DMS114 treated with DMSO at 0.1 percent for 48 hours (cell line): ENCODE results near the gene ZNF526.
A peak's percentile ranks its signal among the peaks of the same experiment; 100 is the strongest.

Experiments used
- DNase-seq: peaks from one replicate; lab custom pipeline; 2025; ENCODE audit not compliant: unreplicated experiment; lab: John Stamatoyannopoulos, UW

Gene ZNF526, protein sequence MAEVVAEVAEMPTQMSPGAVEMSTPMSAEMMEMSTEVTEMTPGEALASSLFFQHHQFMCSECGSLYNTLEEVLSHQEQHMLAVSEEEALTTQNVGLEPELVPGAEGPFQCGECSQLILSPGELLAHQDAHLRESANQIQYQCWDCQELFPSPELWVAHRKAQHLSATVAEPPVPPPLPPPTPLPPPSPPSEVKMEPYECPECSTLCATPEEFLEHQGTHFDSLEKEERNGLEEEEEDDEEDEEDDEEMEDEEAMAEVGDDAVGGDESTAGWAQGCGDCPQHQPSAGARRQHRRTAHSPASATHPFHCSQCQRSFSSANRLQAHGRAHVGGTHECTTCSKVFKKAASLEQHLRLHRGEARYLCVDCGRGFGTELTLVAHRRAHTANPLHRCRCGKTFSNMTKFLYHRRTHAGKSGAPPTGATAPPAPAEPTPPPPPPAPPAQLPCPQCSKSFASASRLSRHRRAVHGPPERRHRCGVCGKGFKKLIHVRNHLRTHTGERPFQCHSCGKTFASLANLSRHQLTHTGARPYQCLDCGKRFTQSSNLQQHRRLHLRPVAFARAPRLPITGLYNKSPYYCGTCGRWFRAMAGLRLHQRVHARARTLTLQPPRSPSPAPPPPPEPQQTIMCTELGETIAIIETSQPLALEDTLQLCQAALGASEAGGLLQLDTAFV

DNA sequence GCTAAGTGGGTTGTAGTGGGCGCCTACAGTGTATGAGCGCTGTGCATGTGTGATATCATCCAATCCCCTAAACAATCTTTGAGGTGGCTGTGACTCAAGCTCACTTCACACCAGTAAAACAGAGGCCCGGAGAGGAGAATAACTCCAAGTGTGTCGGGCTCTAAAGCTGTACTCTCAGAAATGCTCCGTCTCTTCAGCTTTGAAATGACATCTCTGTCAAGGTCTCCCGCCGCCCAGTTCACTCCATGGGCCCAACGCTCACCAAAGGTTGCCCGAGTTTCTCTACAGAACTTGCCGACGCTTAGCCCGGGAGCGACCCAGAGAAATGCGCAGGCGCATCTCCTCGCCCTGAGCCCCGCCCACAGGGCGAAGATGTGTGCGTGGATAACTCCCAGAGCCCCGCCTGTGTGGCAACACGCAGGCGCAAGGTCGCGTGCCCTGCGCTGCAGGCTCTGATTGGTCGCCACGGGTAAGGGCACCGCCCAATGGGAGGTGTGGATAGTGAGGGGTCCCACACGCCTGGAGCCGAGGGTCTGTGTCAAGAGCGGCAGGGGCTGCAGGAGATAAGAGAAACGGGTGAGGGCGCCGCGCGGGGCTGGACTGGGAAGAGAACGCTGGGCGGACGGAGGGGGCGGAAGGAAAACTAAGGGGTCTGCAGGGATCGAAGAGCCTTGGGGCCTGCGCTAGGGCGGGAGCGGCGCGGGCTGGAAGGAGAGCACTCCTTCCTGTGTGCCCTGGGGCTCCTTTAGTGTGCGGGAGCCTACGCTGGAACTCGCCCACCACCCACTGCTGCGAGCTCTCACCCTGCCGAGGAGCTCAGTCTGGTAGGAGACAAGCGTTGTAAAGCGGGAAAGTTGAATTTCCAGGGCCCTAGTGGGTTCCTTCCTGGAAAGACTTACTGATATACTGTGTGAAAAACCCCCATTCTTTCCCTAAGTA is at the start of gene ZNF526:
TSS of gene ZNF526 (plus strand) at position 501 of the 939 bp plus-strand sequence. CDS start 4,092 bp downstream, outside the sequence.
- DNase-seq, result peak; percentile 94

DNA sequence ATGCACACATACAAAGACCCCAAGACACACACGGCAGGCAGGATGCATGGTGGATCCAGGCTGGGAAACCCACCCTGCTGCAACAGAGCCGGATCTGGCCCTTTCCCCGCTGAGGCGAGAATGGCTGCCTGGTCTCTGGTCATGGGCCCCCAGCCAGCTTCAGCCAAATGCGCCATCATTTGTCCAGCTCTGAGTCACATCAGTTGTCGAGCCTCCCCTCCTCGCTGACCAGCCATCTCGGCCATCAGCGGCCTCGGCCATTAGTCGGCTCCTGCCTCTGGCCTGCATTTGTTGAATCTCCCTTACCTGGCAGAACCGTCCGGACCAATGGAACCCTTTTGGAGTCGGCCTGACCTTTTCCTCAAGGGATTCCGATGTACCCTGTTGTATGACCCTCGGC is 49.4 kb upstream of the ZNF526 start:
- DNase-seq, result no peak

DNA sequence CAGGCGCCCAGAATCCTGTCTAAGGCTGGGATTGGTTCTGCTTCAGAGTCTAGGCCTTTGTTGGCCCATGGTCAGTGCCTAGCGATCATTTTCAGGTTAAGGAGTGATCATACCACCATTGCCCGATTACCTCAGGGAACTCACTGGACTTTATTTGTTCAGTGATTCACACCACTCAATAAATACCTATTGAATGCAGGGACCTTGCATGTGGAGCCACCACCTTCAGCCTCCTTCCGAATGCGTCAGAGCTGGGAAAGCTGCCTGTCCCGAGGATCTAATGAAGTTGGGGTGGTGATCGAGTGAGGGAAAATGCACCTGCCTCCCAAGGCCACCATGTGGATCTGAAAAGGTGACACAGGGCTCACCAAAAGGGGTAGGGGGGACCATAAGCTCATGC is 47.9 kb upstream of the ZNF526 start:
- DNase-seq, result no peak

DNA sequence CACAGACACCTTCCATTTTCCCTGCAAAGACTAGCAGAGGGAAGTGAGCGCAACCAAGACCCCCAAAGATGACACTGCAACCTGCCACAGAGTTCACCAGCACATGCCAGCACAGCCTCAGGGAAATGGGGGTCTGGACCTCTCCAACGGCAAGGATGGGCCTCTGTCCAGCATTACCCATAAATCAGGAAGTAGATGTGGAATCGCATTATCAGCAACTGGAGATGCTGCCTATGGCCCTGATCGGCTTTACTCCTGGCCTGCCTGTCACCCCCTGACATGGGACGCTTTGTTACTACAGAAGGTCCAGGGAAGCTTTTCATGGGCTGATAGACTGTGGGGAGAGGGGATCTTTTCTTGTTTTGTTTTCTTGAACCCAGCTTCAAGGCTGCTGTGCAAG is 46.4 kb upstream of the ZNF526 start:
- no peak for DNase-seq

DNA sequence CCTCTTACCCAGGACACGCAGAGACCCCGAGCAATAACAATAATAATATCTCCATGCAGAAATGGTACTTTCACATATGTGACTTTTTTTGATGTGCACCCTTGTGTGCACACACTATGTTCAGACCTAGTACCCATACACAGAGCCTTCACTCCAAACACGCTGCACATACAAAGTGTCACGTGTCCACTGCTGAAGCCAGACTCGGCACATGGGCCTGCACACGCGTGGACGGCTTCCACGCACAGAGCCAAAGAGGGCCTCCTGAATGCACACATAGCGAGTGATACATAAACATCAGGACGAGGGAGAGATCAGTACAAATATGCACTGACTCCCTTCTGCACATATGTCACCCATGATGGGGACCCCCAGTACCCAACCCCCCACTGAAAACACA is 45.9 kb upstream of the ZNF526 start:
- DNase-seq, result no peak

DNA sequence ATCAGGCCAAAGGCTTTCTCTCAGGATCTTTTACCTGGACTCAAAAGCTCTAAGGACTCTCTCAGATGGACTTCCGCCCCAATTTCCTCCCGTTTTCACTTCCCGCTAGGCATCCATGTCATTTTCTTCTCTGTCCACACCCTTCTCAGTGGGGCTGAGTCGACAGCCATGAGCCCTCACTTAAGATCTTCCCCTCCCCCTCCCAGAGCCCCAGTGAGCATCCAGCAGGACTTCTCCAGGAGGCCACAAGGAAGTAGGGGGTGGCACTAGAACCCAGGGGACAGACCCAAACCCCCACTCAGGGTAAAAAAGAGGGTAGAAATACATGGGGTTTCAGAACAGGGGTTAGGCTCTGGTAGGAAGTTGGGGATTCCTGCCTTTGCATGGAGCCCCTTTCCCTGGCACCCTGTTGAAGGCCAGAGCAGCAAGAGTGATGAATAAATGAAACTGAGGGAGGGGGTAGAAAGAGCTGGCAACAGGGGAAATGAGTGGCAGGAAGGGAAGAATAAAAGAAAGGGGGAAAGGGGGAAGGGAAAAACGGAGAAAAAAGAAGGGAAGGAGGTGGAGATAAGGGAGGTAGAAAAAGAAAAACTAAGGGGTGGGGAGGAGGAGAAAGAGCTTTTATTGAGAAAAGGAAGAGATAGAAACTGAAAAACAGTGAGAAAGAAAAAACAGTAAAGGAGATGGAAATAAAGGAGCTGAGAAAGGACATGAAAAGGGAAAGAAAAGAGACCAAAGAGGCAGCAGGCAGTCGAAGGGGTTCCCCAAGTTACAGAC is 45.0 kb upstream of the ZNF526 start:
- DNase-seq, result no peak

DNA sequence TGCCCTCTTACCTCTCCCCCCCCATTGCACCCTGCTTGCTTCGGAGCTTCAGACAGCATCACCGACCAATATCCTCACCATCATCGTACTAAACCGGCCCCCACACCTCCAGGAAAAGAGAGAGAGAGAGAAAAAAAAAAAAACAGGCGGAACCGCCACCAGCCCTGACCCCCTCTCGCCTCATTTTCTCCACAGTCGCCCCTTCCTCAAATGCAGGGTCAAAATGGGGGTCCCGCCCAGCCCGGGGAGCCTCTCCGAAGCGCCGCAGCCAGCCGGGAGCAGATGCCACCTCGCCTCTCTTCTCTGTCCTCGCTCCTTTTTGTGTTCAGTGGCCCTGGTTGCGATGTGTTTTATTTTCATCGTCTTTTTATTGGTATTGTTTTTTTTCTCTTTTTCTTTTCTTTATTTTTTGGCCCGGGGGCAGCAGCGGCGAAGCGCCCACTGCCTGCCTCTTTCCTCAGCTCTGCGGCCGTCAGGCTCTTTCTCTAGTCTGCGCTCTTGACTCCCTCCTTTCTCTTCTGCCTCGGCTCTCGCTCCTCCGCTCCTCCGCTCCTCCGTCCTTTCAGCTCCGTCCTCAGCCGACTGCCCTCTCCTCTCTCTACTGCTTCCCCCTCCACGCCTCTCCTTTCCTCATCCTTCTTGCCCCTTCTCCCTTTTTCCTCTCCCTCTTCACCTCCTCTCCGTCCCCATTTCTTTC is 44.0 kb upstream of the ZNF526 start:
- DNase-seq, result no peak

DNA sequence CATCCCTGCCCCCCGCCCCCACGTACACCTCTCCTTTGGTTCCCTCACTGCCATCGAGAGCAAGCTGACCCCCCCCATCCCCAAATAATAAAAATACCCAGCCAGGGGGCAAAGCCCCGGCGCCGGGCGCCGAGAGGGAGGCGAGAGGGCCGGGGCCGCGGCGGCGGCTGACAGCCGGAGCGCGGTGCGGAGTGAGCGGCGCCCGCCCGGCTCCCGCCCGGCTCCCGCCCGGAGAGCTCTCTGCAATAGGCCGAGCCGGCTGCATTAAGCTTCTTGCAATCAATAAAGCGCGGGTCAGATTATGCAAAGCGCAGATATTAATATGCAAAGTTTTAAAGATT is 43.5 kb upstream of the ZNF526 start:
- DNase-seq, result no peak

DNA sequence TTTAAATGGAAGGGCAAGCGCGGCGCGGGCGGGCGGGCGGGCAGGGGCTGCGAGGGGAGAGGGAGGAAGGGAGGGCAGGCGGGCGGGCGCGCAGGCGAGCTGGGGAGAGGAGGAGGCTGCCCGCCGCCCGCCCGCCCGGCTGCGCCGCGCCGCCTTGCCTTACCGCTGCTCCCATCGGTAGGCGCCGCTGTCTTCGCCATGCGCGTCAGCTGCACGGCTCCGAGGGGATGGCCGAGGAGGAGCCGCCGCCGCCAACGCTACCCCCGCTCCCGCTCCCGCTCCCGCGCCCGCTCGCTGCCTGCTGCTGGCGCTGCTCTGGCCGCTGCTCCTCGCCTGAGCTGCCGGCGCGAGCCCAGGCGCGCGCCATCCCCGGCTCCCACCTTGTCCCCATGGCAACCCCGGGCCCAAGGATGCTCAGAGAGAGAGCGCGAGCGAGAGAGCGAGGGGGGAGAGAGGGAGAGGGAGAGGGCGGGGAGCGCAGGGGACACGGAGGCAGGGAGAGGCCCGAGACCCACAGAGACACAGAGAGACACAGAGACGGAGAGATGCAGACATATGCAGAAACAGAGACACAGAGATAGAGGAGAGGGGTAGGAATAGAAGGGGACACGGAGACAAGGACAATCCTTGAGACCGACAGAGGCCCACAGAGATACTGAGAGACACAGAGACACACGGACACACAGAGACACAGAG is 43.0 kb upstream of the ZNF526 start:
- DNase-seq, result peak; percentile 69

DNA sequence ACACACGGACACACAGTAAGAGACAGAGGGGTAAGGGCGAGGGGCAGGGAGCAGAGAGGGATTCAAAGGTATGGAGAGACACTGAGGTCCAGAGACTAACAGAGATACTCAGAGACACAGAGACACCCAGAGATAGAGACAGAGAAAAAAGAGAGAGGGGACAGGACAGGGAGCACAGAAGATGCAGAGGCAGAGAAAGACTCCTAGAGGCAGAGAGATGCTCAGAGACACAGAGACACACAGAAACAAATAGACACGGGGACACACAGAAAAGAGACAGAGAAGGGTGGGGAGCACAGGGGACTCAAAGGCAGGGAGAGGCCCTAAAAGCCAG is 42.5 kb upstream of the ZNF526 start:
- DNase-seq, result no peak

DNA sequence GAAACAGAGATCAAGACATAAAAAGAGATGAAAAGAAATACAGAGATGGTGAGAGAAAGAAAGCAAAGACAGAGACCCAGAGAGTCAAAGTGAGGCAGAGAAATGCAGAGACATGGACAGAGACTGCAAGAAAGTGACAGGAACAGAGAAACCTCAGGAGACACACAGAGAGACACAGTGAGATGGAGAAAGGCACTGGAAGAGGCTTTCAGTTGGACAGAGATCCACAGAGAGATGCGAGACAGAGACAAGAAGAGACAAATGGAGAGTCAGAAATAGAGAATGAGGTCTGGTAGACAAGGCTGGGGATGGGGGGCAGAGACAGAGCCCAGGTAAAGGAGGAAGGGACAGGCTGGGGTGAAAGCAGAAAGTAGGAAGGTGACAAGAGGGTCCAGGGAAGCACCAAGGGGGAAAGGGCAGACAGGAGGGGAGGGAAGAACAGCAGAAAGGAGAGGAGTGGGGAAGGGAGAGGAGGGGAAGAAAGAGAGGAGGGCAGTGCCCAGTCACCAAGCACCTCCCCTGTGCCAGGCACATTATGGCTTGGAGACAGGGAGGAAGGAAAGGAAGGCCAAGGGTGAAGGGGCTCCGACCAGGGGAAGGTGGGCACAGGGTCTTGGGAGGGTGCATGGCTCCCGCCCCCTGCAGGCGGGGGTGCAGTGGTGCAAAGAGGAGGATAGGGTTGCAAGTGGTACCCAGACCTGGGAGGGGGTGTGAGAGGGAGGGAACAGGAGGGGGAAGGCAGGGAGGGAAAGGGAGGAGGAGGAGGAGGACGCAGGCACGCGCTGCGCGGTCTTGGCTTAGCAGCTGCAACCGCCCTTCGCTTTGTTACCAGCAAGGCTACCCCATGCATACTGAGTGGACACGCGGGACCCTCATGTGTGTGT is 41.1 kb upstream of the ZNF526 start:
- DNase-seq, result no peak

DNA sequence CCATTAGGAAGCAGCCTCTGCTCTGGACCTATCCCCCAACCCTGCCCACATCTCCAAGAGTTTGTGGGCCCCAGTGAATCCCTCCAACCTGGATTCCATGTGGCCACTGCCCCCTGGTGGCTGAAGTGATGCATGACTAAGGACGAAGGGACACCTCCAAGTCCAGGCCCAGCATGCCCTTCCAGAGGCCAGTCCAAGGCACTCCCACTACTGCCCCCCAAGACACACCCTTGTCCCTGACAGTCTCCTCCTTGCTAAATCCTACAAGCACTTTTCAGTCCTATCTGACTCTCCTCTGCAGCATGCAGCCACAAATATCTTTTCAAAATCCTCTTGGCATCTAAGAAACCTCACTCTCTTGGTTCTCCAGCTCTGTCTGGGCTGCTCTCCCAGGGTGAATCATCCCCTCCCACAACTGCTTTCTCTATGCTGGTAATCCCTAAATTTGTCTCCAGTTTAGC is 35.7 kb upstream of the ZNF526 start:
- DNase-seq, result peak; percentile 73

DNA sequence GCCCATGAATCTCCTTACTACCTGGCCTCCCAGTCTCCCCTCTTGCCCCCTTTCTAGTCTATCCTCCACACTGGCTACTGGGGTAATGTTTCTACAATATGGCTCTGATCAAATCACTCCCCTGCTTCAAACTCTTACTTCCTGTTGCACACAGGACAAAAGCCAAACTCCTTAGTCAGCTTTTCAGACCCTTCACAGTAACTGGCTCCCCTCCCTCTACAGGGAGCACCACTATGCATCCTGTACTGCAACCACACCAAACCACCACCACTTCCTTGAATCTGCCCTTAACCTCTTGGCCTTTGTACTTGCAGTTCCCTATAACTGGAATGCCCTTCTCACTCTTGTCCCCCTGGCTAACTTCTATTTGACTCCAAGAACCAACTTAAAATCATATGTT is 34.8 kb upstream of the ZNF526 start:
- no peak for DNase-seq

DNA sequence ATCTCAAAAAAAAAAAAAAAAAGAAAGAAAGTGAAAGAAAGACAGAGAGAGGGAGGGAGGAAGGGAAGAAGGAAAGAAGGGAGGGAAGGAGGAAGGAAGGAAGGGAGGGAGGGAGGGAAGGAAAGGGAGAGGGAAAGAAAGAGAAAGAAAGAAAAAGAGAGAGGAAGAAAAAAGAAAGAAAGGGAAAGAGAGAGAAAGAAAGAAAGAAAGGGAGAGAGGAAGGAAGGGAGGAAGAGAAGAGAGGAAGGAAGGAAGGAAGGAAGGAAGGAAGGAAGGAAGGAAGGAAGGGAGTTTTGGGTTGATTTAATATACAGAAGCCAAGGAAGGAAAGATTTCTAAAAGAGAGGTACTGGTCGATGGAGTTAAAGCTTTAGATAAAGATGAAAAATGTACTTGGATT is 31.4 kb upstream of the ZNF526 start:
- DNase-seq, result no peak

DNA sequence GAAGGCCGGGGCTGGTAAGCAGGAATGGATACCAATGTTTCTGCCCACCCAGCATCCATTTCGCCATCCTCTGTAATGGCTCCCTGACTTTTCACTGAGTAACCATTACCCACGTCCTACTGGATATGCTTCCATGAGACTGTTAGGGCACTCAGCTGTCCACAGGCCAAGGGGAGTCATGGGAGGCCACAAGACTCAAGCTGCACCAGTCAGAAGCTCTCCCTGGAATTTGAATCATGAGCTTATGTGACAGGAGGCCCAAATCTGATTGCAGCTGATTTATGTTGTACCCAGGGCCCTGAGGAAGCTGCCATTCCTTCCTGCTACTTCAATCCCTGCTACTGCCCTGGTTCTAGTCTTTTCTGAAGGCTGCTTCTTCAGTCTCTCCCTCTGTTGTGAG is 31.0 kb upstream of the ZNF526 start:
- DNase-seq, result no peak

DNA sequence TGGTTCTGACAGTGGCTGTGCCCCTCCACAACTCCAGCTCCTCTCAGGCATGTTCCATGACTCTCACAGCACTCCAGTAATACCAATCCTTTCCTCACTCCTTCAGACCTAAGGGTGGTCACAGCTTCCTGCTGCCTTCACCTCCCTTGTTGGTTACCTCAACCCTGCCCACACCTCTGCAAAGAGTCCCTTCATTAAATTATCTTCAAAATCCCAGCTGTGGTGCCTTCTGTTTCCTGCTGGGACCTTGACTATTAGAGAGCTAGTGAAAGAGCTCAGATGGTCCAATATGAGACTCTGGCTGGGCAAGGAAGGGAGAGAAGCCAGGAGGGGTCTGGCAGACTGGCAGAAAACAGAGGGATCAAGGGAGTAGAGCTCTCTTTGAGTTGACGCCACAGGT is 28.8 kb upstream of the ZNF526 start:
- DNase-seq, result no peak

DNA sequence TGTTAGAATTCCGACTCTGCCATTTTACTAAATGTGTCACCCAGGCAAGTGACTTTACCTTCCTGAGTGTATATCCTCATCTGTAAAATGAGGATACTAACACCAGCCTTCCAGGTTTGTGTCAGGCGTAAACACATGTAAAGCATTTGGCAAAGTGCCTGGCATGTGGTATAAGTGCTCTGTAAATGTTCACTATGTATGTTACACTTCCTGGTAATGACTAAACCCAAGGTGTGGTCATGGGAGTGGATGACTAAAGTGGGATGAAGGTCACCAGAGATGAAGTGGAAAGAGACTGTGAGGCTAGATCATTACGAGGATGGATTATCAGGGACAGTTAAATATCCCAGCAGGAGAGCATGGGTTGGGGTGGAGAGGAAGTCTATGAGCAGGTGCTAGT is 28.3 kb upstream of the ZNF526 start:
- DNase-seq, result no peak

DNA sequence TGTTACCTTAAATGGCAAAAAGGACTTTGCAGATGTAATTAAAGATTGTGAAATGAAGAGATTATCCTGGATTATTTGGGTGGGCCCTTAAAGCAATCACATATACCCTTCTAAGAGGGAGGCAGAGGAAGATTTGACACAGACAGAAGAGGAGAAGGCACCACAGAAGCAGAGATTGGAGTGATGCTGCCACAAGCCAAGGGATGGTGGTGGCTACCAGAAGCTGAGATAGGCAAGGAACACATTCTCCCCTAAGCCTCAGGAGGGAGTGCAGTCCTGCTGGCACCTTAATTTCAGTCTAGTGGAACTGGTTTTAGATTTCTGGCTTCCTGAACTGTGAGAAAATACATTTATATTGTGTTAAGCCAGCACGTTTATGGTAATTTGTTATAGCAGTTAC is 26.8 kb upstream of the ZNF526 start:
- DNase-seq, result no peak

DNA sequence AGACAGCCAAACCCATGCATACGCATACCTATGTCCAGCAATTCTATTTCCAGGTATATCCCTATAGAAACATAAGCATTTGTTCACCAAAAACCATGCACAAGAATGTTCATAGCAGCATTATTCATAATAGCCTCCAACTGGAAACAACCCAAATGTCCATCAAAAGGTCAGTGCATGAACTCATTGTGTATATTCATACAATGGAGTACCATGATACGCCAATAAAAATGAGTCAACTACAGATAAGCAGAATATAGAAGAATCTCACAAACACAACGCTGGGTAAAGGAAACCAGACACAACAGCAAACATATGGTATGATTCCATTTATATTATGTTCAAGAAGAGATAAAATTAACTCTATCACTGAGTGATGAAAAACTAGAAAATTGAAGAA is 26.4 kb upstream of the ZNF526 start:
- DNase-seq, result no peak
